GM23248 (cell line): ENCODE measurements around the gene PIK3CG. TPM values are rescaled to one million over a fixed set of nuclear protein-coding genes. Genes with fewer than 3 reads are reported as not detected.
"Not testable (repeated sequence)": the region's sequence is repeated elsewhere in the genome, so short reads cannot be mapped to it uniquely, and the experiment has no call there.

Experiments
- DNase-seq: peaks from one replicate; pipeline ENCODE4 v3.0.0-alpha.2; 2015
- H2AFZ ChIP-seq: fragments of 200-600 bp; sonication (generic); 2 replicates; pipeline ENCODE4 v1.6.1; 2016; ENCODE audit warnings: antibody characterized with exemption
- H3F3A ChIP-seq: fragments of 200-600 bp; sonication (generic); 2 replicates; pipeline ENCODE4 v1.6.1; 2016; ENCODE audit warnings: mild to moderate bottlenecking, antibody characterized with exemption, mixed run types; ENCODE audit not compliant: insufficient read depth
- H3K27ac ChIP-seq: fragments of 200-600 bp; sonication (generic); 2 replicates; pipeline ENCODE4 v1.5.1; 2016; ENCODE audit warnings: mild to moderate bottlenecking
- H3K27me3 ChIP-seq: fragments of 200-600 bp; sonication (generic); replicated peaks from 2 replicates; pipeline ENCODE4 v1.6.1; 2016; ENCODE audit warnings: mild to moderate bottlenecking; ENCODE audit not compliant: insufficient read depth
- H3K36me3 ChIP-seq: fragments of 200-600 bp; sonication (generic); 2 replicates; pipeline ENCODE4 v1.6.1; 2016; ENCODE audit warnings: low read depth, mild to moderate bottlenecking
- H3K4me1 ChIP-seq: fragments of 200-600 bp; sonication (generic); 2 replicates; pipeline ENCODE4 v1.6.1; 2016; ENCODE audit warnings: mild to moderate bottlenecking; ENCODE audit not compliant: insufficient read depth
- H3K4me2 ChIP-seq: fragments of 200-600 bp; sonication (generic); one replicate; pipeline ENCODE4 v1.6.1; 2016; ENCODE audit warnings: mild to moderate bottlenecking; ENCODE audit not compliant: unreplicated experiment
- H3K4me3 ChIP-seq: fragments of 200-600 bp; sonication (generic); 2 replicates; pipeline ENCODE4 v1.5.1; 2016; ENCODE audit warnings: mild to moderate bottlenecking
- H3K79me2 ChIP-seq: fragments of 200-600 bp; sonication (generic); 2 replicates; pipeline ENCODE4 v1.6.1; 2016; ENCODE audit warnings: mild to moderate bottlenecking; ENCODE audit not compliant: insufficient read depth
- H3K9ac ChIP-seq: fragments of 200-600 bp; sonication (generic); 2 replicates; pipeline ENCODE4 v1.6.1; 2016; ENCODE audit warnings: mild to moderate bottlenecking
- H3K9me2 ChIP-seq: fragments of 200-600 bp; sonication (generic); 2 replicates; pipeline ENCODE4 v1.6.1; 2016; ENCODE audit warnings: mixed run types, mild to moderate bottlenecking, moderate library complexity; ENCODE audit not compliant: insufficient read depth
- H3K9me3 ChIP-seq: fragments of 200-600 bp; sonication (generic); one replicate; pipeline ENCODE4 v1.6.1; 2017; ENCODE audit warnings: low read depth
- H4K20me1 ChIP-seq: fragments of 200-600 bp; sonication (generic); 2 replicates; pipeline ENCODE4 v1.6.0; 2016; ENCODE audit not compliant: insufficient read depth
- EZH2 ChIP-seq: fragments of 200-600 bp; sonication (generic); IDR thresholded peaks from 2 replicates; pipeline ENCODE4 v1.6.1; 2018; ENCODE audit warnings: antibody characterized with exemption, mild to moderate bottlenecking; ENCODE audit not compliant: insufficient read depth, poor library complexity, severe bottlenecking
- EZH2phosphoT487 ChIP-seq: fragments of 200-600 bp; sonication (generic); IDR thresholded peaks from 2 replicates; pipeline ENCODE4 v1.6.1; 2018; ENCODE audit warnings: antibody characterized with exemption, moderate library complexity, mild to moderate bottlenecking, low read depth; ENCODE audit not compliant: insufficient read depth
- WGBS, 2 experiments: methylation state at CpG; one replicate each; pipeline ENCODE4 v1.1.6; 2015 to 2017; ENCODE audit warnings: low lambda C conversion rate in 2 of 2, low coverage in 1 of 2; ENCODE audit errors: missing lambda C conversion rate in 2 of 2; 5-methylcytosine and 5-hydroxymethylcytosine counted together
- in situ Hi-C: fragments of 300-500 bp; cut with MboI; formaldehyde crosslinking; loops from 2 replicates; pipeline ENCODE4 v1.15.0; 2020
- polyA plus RNA-seq: library from polyadenylated mRNA; unstranded; fragments of >200 nt; fragmentation: Nextera tagmentation; extraction: Ambion mirVana; gene quantifications from 2 replicates; pipeline ENCODE4 v1.2.1, GENCODE V29; 2016
- total RNA-seq: library from RNA; depleted of rRNA; stranded (reverse); fragments of >200 nt; shearing (Covaris generic); gene quantifications from 2 replicates; pipeline ENCODE4 v1.2.3, GENCODE V29; 2014

PIK3CG gene
- total and polyA plus RNA-seq, 2 experiments from 2014 or later = not detected

- H3K4me2 ChIP-seq = no peak overlapping the region
- no peaks in the 10 kb centered on the region for H3F3A ChIP-seq
- in situ Hi-C loops = no loop called here
- no peak for DNase-seq
- 96 to 99% methylated on average over 2 of the region's 2 CpGs for WGBS, 2 experiments
- H3K9me2 ChIP-seq = no peaks in the 10 kb centered on the region
- TF ChIP-seq EZH2phosphoT487 (no peak), EZH2 (no peak)
- no peaks in the 10 kb centered on the region for H4K20me1 ChIP-seq
- no peak overlapping the region for H3K9ac ChIP-seq
- H3K4me3 ChIP-seq = no peak overlapping the region
- H3K27ac ChIP-seq = no peak overlapping the region
- no peaks in the 10 kb centered on the region for H3K27me3 ChIP-seq
- H3K36me3 ChIP-seq = no peaks in the 10 kb centered on the region
- no peaks in the 10 kb centered on the region for H3K4me1 ChIP-seq
- no peaks in the 10 kb centered on the region for H3K79me2 ChIP-seq
- H2AFZ ChIP-seq = no peak overlapping the region
- H3K9me3 ChIP-seq = no peaks in the 10 kb centered on the region
Measured at GRCh38 chr7:106893591-106893990, 28.5 kb downstream of the PIK3CG start.

GRCh38 chr7:106895246-106895864, 30.3 kb downstream of the PIK3CG start:
- no peaks in the 10 kb centered on the region for H3K36me3 ChIP-seq
- H3F3A ChIP-seq = no peaks in the 10 kb centered on the region
- no peak for DNase-seq
- no peaks in the 10 kb centered on the region for H3K4me1 ChIP-seq
- no peaks in the 10 kb centered on the region for H3K9me2 ChIP-seq
- TF ChIP-seq EZH2 (no peak), EZH2phosphoT487 (no peak)
- no peak overlapping the region for H3K4me3 ChIP-seq
- H2AFZ ChIP-seq = no peak overlapping the region
- no peak overlapping the region for H3K27ac ChIP-seq
- no peaks in the 10 kb centered on the region for H4K20me1 ChIP-seq
- no peak overlapping the region for H3K4me2 ChIP-seq
- WGBS, 2 experiments = 81 to 86% methylated on average over 4 of the region's 4 CpGs
- H3K9ac ChIP-seq = no peak overlapping the region
- H3K27me3 ChIP-seq = no peaks in the 10 kb centered on the region
- in situ Hi-C loops = no loop called here
- no peaks in the 10 kb centered on the region for H3K9me3 ChIP-seq
- H3K79me2 ChIP-seq = no peaks in the 10 kb centered on the region

- Histone ChIP-seq H3K9me3 (no peaks in the 10 kb centered on the region), H3K4me1 (no peaks in the 10 kb centered on the region), H2AFZ (no peak overlapping the region), H3F3A (no peaks in the 10 kb centered on the region), H3K4me3 (no peak overlapping the region), H3K27me3 (no peaks in the 10 kb centered on the region), H4K20me1 (no peaks in the 10 kb centered on the region), H3K36me3 (no peaks in the 10 kb centered on the region), H3K27ac (no peak overlapping the region), H3K9me2 (no peaks in the 10 kb centered on the region), H3K4me2 (no peak overlapping the region), H3K9ac (no peak overlapping the region), H3K79me2 (no peaks in the 10 kb centered on the region)
- 84 to 92% methylated on average over 3 of the region's 3 CpGs for whole genome bisulfite sequencing, 2 experiments
- in situ Hi-C loops = no loop called here
- TF ChIP-seq EZH2 (no peak), EZH2phosphoT487 (no peak)
- no peak for DNase-seq
Measured at GRCh38 chr7:106896231-106896630, 31.1 kb downstream of the PIK3CG start.

GRCh38 chr7:106897553-106897952, 32.5 kb downstream of the PIK3CG start:
- H4K20me1 ChIP-seq, H3K9me3 ChIP-seq, H3F3A ChIP-seq, H3K4me3 ChIP-seq, H3K79me2 ChIP-seq, DNase-seq, H3K9me2 ChIP-seq, H3K4me1 ChIP-seq, H3K27me3 ChIP-seq, H3K27ac ChIP-seq, in situ Hi-C loops, H3K36me3 ChIP-seq, H2AFZ ChIP-seq, H3K9ac ChIP-seq, H3K4me2 ChIP-seq: not testable (repeated sequence)
- WGBS, 2 experiments = 60 to 70% methylated on average over 3 of the region's 3 CpGs

- WGBS, 2 experiments = 60% methylated on average over 2 of the region's 2 CpGs
- H3K4me2 ChIP-seq, H3K36me3 ChIP-seq, H4K20me1 ChIP-seq, H3K79me2 ChIP-seq, H3F3A ChIP-seq, DNase-seq, H3K27ac ChIP-seq, in situ Hi-C loops, H3K9me2 ChIP-seq, H2AFZ ChIP-seq, H3K4me3 ChIP-seq, H3K9me3 ChIP-seq, H3K27me3 ChIP-seq, H3K4me1 ChIP-seq, H3K9ac ChIP-seq: not testable (repeated sequence)
Measured at GRCh38 chr7:106898967-106899366, 33.9 kb downstream of the PIK3CG start.
